ENCODE data around the gene ST8SIA4.

The ST8SIA4 gene

DNA sequence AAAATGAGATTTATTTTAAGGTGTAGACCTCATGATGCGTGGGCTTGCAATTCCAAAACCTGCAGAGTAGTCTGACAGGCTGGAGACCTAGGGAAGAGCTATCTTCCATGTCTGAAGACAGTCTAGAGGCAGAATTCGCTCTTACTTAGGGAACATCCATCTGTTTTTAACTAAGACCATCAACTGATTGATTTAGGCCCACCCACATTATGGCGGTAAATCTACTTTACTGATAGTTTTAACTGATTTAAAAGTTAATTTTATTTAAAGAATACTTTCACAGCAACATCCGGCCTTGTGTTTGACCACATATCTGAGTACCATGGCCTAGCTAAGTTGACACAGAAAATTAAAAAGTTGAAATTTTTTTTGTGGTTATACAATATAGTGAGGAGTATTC is 6.0 kb upstream of the ST8SIA4 start:
- Histone ChIP-seq H3K36me3 (replicated peaks; ENCODE audit: insufficient read depth, low read length) (no peaks in the 10 kb centered on the region), H3K79me2 (ENCODE audit: low read length) (no peaks in the 10 kb centered on the region), H2AFZ (ENCODE audit: low read length) (no peak overlapping the region), H3K27ac (ENCODE audit: low read length) (no peak overlapping the region), H3K9ac (ENCODE audit: low read length) (no peak overlapping the region), H3F3A (ENCODE audit: insufficient read depth, low read length) (peaks cover 14% of the 10 kb centered on the region), H3K4me2 (ENCODE audit: low read depth, low read length) (no peak overlapping the region), H3K4me1 (ENCODE audit: low read length) (no peaks in the 10 kb centered on the region), H3K9me2 (replicated peaks; ENCODE audit: insufficient read depth, low read length) (no peaks in the 10 kb centered on the region), H3K4me3 (ENCODE audit: low read length) (no peak overlapping the region), H3K27me3 (replicated peaks; ENCODE audit: insufficient read depth, low read length) (no peaks in the 10 kb centered on the region), H3K9me3 (replicated peaks; ENCODE audit: insufficient read depth, low read length) (no peaks in the 10 kb centered on the region), H4K20me1 (ENCODE audit: insufficient read depth, low read length) (no peaks in the 10 kb centered on the region)
- DNase-seq, result no peak
- TF ChIP-seq, protein P1, sequence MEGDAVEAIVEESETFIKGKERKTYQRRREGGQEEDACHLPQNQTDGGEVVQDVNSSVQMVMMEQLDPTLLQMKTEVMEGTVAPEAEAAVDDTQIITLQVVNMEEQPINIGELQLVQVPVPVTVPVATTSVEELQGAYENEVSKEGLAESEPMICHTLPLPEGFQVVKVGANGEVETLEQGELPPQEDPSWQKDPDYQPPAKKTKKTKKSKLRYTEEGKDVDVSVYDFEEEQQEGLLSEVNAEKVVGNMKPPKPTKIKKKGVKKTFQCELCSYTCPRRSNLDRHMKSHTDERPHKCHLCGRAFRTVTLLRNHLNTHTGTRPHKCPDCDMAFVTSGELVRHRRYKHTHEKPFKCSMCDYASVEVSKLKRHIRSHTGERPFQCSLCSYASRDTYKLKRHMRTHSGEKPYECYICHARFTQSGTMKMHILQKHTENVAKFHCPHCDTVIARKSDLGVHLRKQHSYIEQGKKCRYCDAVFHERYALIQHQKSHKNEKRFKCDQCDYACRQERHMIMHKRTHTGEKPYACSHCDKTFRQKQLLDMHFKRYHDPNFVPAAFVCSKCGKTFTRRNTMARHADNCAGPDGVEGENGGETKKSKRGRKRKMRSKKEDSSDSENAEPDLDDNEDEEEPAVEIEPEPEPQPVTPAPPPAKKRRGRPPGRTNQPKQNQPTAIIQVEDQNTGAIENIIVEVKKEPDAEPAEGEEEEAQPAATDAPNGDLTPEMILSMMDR (IDR thresholded peaks at IDR 0.05; ENCODE audit: low read length), result no peak
- TF ChIP-seq EZH2phosphoT487 (IDR thresholded peaks at IDR 0.05; ENCODE audit: low read length) (no peak), EZH2 (optimal IDR thresholded peaks at IDR 0.05; ENCODE audit: low read depth, low read length) (no peak)

- Histone ChIP-seq H3K36me3 (replicated peaks; ENCODE audit: insufficient read depth, low read length) (no peaks in the 10 kb centered on the region), H3K27ac (ENCODE audit: low read length) (peak overlapping the region; percentile 85; the same call in 1 of the 2 replicates), H3K4me1 (ENCODE audit: low read length) (no peaks in the 10 kb centered on the region), H2AFZ (ENCODE audit: low read length) (peak overlapping the region; percentile 54), H3K9ac (ENCODE audit: low read length) (peak overlapping the region; percentile 55; the same call in 1 of the 2 replicates), H3K9me3 (replicated peaks; ENCODE audit: insufficient read depth, low read length) (no peaks in the 10 kb centered on the region), H3F3A (ENCODE audit: insufficient read depth, low read length) (peaks cover 48% of the 10 kb centered on the region), H3K4me3 (ENCODE audit: low read length) (peak overlapping the region; percentile 87), H3K79me2 (ENCODE audit: low read length) (peaks cover 24% of the 10 kb centered on the region), H4K20me1 (ENCODE audit: insufficient read depth, low read length) (no peaks in the 10 kb centered on the region), H3K4me2 (ENCODE audit: low read depth, low read length) (peak overlapping the region; percentile 97), H3K27me3 (replicated peaks; ENCODE audit: insufficient read depth, low read length) (no peaks in the 10 kb centered on the region), H3K9me2 (replicated peaks; ENCODE audit: insufficient read depth, low read length) (no peaks in the 10 kb centered on the region)
- DNase-seq, result peak; percentile 31
- TF ChIP-seq EZH2phosphoT487 (IDR thresholded peaks at IDR 0.05; ENCODE audit: low read length) (no peak), EZH2 (optimal IDR thresholded peaks at IDR 0.05; ENCODE audit: low read depth, low read length) (no peak)
- TF ChIP-seq, protein P1 (IDR thresholded peaks at IDR 0.05; ENCODE audit: low read length), result no peak
Measured at GRCh38 chr5:100905259-100905914, 2.3 kb upstream of the ST8SIA4 start.

DNA sequence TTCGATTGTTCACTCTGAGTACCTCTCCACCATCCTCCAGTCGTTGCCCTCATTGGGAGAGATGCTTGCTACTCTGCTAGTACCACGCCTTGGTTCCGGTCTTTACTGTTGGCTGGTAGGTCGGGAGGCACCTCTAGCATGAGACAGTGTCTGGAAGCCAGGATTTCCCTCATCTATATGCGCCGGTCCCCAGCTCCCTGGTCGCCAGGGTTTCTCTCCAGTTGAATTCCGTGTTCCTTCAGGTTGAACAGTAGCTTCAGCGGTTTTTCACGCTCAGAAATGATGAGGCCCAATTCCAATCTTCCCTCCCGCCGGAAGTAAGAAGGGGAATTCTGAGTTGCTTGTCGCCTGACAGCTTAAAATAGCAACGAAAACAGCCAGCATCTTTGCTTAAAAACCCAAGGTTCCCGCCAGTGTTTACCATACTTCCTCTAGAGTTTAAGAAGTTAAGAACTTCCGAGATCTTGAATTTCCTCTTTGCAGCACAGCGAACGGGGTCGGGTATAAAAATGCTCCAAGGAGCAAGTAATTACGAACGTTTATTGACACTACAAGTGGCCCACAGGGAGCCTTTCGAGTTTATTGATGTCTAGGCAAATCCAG is 1.3 kb upstream of the ST8SIA4 start:
- H3K9ac ChIP-seq (ENCODE audit: low read length), result peak overlapping the region; percentile 55
- peak overlapping the region; percentile 85 for H3K27ac ChIP-seq (ENCODE audit: low read length)
- TF ChIP-seq, protein P1 (IDR thresholded peaks at IDR 0.05; ENCODE audit: low read length), result no peak
- TF ChIP-seq EZH2phosphoT487 (IDR thresholded peaks at IDR 0.05; ENCODE audit: low read length) (no peak), EZH2 (optimal IDR thresholded peaks at IDR 0.05; ENCODE audit: low read depth, low read length) (no peak)
- DNase-seq, result peak; percentile 76
- H3F3A ChIP-seq (ENCODE audit: insufficient read depth, low read length), result peaks cover 58% of the 10 kb centered on the region
- peak overlapping the region; percentile 97 for H3K4me2 ChIP-seq (ENCODE audit: low read depth, low read length)
- H3K9me3 ChIP-seq (replicated peaks; ENCODE audit: insufficient read depth, low read length), result no peaks in the 10 kb centered on the region
- no peaks in the 10 kb centered on the region for H3K27me3 ChIP-seq (replicated peaks; ENCODE audit: insufficient read depth, low read length)
- H3K4me3 ChIP-seq (ENCODE audit: low read length), result peak overlapping the region; percentile 87
- no peaks in the 10 kb centered on the region for H3K9me2 ChIP-seq (replicated peaks; ENCODE audit: insufficient read depth, low read length)
- H2AFZ ChIP-seq (ENCODE audit: low read length), result peak overlapping the region; percentile 54
- H4K20me1 ChIP-seq (ENCODE audit: insufficient read depth, low read length), result no peaks in the 10 kb centered on the region
- no peaks in the 10 kb centered on the region for H3K36me3 ChIP-seq (replicated peaks; ENCODE audit: insufficient read depth, low read length)
- H3K4me1 ChIP-seq (ENCODE audit: low read length), result peaks cover 6% of the 10 kb centered on the region; the same call in 1 of the 2 replicates
- H3K79me2 ChIP-seq (ENCODE audit: low read length), result peaks cover 34% of the 10 kb centered on the region
